ENCODE data around the gene ACRBP.

The ACRBP gene

DNA sequence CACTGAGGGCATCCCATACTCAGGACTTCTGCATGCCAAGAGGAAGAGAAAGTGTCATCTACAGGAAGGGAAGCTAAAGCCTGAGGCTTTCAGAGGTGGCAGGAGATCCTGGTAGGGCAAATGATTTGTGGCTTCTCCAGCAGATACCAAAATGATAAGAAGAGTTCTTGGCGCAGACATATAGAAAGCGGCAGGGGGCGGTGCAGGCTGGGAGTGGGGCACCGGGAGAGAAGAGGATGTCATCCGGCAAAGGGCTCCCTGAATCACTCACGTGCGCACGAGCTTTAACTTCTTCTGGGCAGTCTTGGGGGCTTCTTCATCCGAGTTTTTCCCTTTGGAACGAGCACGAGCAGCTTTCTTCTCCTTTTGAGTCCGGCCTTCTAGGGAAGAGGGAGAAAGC lies 5.2 kb upstream of the ACRBP start:
- Histone ChIP-seq H2AFZ (ENCODE audit: low read depth, low read length) (no peak overlapping the region), H3K4me2 (ENCODE audit: insufficient read depth, low read length) (no peak overlapping the region), H3K9me3 (ENCODE audit: insufficient read depth, low read length, severe bottlenecking) (no peaks in the 10 kb centered on the region), H3K27me3 (ENCODE audit: insufficient read depth, low read length, poor library complexity) (no peaks in the 10 kb centered on the region), H4K20me1 (ENCODE audit: insufficient read depth, low read length) (no peaks in the 10 kb centered on the region), H3K4me1 (ENCODE audit: insufficient read depth, low read length) (no peaks in the 10 kb centered on the region), H3K36me3 (ENCODE audit: insufficient read depth, low read length) (peaks cover 76% of the 10 kb centered on the region), H3K4me3 (ENCODE audit: low read depth in 1 of 2, low read length in 2 of 2) (no peak overlapping the region), H3K27ac (ENCODE audit: low read length) (no peak overlapping the region), H3K79me2 (ENCODE audit: insufficient read depth, low read length) (peaks cover 7% of the 10 kb centered on the region; the same call in 1 of the 2 replicates), H3K9ac (ENCODE audit: low read depth, low read length) (no peak overlapping the region)
- TF ChIP-seq, protein P1, sequence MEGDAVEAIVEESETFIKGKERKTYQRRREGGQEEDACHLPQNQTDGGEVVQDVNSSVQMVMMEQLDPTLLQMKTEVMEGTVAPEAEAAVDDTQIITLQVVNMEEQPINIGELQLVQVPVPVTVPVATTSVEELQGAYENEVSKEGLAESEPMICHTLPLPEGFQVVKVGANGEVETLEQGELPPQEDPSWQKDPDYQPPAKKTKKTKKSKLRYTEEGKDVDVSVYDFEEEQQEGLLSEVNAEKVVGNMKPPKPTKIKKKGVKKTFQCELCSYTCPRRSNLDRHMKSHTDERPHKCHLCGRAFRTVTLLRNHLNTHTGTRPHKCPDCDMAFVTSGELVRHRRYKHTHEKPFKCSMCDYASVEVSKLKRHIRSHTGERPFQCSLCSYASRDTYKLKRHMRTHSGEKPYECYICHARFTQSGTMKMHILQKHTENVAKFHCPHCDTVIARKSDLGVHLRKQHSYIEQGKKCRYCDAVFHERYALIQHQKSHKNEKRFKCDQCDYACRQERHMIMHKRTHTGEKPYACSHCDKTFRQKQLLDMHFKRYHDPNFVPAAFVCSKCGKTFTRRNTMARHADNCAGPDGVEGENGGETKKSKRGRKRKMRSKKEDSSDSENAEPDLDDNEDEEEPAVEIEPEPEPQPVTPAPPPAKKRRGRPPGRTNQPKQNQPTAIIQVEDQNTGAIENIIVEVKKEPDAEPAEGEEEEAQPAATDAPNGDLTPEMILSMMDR (IDR thresholded peaks at IDR 0.05; ENCODE audit: borderline replicate concordance, extremely low read depth, low read length, poor library complexity, severe bottlenecking), result no peak
- no peak for TF ChIP-seq EZH2 (IDR thresholded peaks at IDR 0.05; ENCODE audit: borderline replicate concordance, low read depth, low read length, severe bottlenecking)
- ATAC-seq (ENCODE audit: insufficient read depth, low read depth) (no peak), DNase-seq (no peak)

DNA sequence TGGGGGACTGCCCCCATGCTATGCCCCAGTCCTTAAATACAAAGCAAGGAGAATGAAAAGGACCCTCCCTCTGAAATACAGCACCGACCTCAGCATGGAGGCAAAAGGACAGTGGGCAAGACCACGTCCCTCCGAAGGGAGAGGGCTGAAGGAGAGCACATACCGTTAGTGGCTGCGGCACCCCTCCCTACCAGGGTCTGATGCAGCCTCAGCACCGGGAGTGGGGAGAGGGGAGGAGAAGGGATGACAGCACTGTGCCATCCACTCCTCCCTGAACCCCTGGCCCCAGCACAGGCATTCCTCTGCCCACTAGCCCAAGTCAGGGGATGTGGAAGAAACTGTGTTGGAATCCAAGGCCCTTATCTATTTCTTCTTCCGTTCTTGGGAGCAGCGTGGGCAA lies 3.6 kb upstream of the ACRBP start:
- no peaks in the 10 kb centered on the region for H3K27me3 ChIP-seq (ENCODE audit: insufficient read depth, low read length, poor library complexity)
- peaks cover 63% of the 10 kb centered on the region for H3K36me3 ChIP-seq (ENCODE audit: insufficient read depth, low read length)
- TF ChIP-seq, protein P1 (IDR thresholded peaks at IDR 0.05; ENCODE audit: borderline replicate concordance, extremely low read depth, low read length, poor library complexity, severe bottlenecking), result no peak
- TF ChIP-seq EZH2 (IDR thresholded peaks at IDR 0.05; ENCODE audit: borderline replicate concordance, low read depth, low read length, severe bottlenecking), result no peak
- ATAC-seq (ENCODE audit: insufficient read depth, low read depth) (no peak), DNase-seq (no peak)
- no peaks in the 10 kb centered on the region for H3K4me1 ChIP-seq (ENCODE audit: insufficient read depth, low read length)
- H4K20me1 ChIP-seq (ENCODE audit: insufficient read depth, low read length), result no peaks in the 10 kb centered on the region
- no peak overlapping the region for H3K27ac ChIP-seq (ENCODE audit: low read length)
- no peak overlapping the region for H3K4me3 ChIP-seq (ENCODE audit: low read depth in 1 of 2, low read length in 2 of 2)
- H3K4me2 ChIP-seq (ENCODE audit: insufficient read depth, low read length), result no peak overlapping the region
- no peak overlapping the region for H3K9ac ChIP-seq (ENCODE audit: low read depth, low read length)
- no peak overlapping the region for H2AFZ ChIP-seq (ENCODE audit: low read depth, low read length)
- H3K9me3 ChIP-seq (ENCODE audit: insufficient read depth, low read length, severe bottlenecking), result no peaks in the 10 kb centered on the region
- H3K79me2 ChIP-seq (ENCODE audit: insufficient read depth, low read length), result no peaks in the 10 kb centered on the region

DNA sequence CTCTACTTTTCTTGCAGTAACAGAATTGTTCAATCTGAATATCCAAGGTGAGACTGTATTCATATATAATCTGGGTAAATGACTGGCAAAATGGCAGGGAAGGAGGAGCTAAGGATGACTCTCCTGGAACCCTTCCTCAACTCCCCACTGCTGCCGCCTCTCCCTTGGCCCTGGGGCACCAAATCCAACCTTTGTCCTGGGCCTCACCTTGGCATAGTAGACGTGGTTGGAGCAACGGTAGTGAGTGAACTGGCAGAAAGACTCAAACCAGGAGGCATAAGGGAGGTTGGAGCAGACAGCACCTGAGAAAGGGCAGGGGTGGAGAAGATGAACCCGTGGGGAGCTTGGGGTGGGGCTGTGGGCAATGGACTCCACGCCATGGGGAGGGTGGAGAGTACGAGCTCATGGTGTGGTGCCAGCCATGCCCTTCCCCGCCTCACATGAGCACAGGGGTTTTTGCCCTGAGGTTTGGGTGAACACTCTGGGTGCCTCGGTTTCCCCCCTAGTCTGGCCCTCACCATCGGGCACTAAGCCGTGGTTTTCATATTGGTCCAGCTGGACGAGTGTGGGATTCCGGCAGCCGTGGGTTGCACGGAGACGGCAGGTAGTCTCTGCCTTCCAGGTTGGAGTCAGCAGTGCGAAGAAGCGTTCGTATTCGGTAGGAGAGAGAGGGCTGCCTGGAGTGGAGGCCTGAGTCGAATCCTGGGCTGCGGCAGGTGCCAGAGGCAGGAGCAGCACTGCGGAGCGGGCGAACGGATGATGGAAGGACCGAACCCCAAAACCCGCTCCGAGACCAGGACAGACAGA lies 753 bp downstream of the ACRBP start:
- no peaks in the 10 kb centered on the region for H3K9me3 ChIP-seq (ENCODE audit: insufficient read depth, low read length, severe bottlenecking)
- H3K79me2 ChIP-seq (ENCODE audit: insufficient read depth, low read length), result no peaks in the 10 kb centered on the region
- H3K4me3 ChIP-seq (ENCODE audit: low read depth in 1 of 2, low read length in 2 of 2), result no peak overlapping the region
- no peaks in the 10 kb centered on the region; the same call in 1 of the 2 replicates for H3K4me1 ChIP-seq (ENCODE audit: insufficient read depth, low read length)
- H3K9ac ChIP-seq (ENCODE audit: low read depth, low read length), result no peak overlapping the region
- no peaks in the 10 kb centered on the region for H3K27me3 ChIP-seq (ENCODE audit: insufficient read depth, low read length, poor library complexity)
- H3K27ac ChIP-seq (ENCODE audit: low read length), result no peak overlapping the region
- ATAC-seq (ENCODE audit: insufficient read depth, low read depth) (no peak), DNase-seq (no peak)
- no peak overlapping the region for H3K4me2 ChIP-seq (ENCODE audit: insufficient read depth, low read length)
- TF ChIP-seq, protein P1 (IDR thresholded peaks at IDR 0.05; ENCODE audit: borderline replicate concordance, extremely low read depth, low read length, poor library complexity, severe bottlenecking), result no peak
- no peak for TF ChIP-seq EZH2 (IDR thresholded peaks at IDR 0.05; ENCODE audit: borderline replicate concordance, low read depth, low read length, severe bottlenecking)
- H4K20me1 ChIP-seq (ENCODE audit: insufficient read depth, low read length), result no peaks in the 10 kb centered on the region
- H3K36me3 ChIP-seq (ENCODE audit: insufficient read depth, low read length), result peaks cover 25% of the 10 kb centered on the region
- no peak overlapping the region for H2AFZ ChIP-seq (ENCODE audit: low read depth, low read length)

Data from DND-41 (cell line).